Suprapubic skin (tissue), 4 donors: ENCODE results near the gene AEN. TPM values are rescaled to one million over a fixed set of nuclear protein-coding genes. Genes with fewer than 3 reads are reported as not detected.

Experiments used
- DNase-seq, 2 donors: peaks; one replicate each; pipeline ENCODE4 v3.0.0-alpha.2; 2019; ENCODE audit warnings: low spot score in 2 of 2
- H3K27ac ChIP-seq: fragments of 200-600 bp; sonication (generic); one replicate; pipeline ENCODE4 v1.5.1; 2019
- H3K27me3 ChIP-seq: fragments of 200-600 bp; sonication (generic); one replicate; pipeline ENCODE4 v1.5.1; 2019
- H3K36me3 ChIP-seq: fragments of 200-600 bp; sonication (generic); one replicate; pipeline ENCODE4 v1.5.1; 2019
- H3K4me1 ChIP-seq: fragments of 200-600 bp; sonication (generic); one replicate; pipeline ENCODE4 v1.5.1; 2019
- H3K4me3 ChIP-seq: fragments of 200-600 bp; sonication (generic); one replicate; pipeline ENCODE4 v1.5.1; 2019; ENCODE audit warnings: mild to moderate bottlenecking
- H3K9me3 ChIP-seq: fragments of 200-600 bp; sonication (generic); one replicate; pipeline ENCODE4 v1.5.1; 2019
- CTCF ChIP-seq, 2 donors: fragments of 200-600 bp in 1 of 2; fragments of 450-650 bp in 1 of 2; sonication (generic) in 1 of 2; IDR thresholded peaks; one replicate each; pipeline ENCODE4 v1.5.1; 2016 to 2019; ENCODE audit warnings: antibody characterized with exemption in 2 of 2, mild to moderate bottlenecking in 1 of 2, moderate library complexity in 1 of 2
- EP300 ChIP-seq: sonication (generic); formaldehyde crosslinking; IDR thresholded peaks from one replicate; pipeline ENCODE4 v1.6.1; 2017; ENCODE audit warnings: antibody characterized with exemption
- POLR2A ChIP-seq, 2 donors: fragments of 450-650 bp; IDR thresholded peaks; one replicate each; pipeline ENCODE4 v1.6.1; 2017; ENCODE audit warnings: antibody characterized with exemption in 2 of 2, mild to moderate bottlenecking in 2 of 2, moderate library complexity in 2 of 2
- POLR2AphosphoS5 ChIP-seq, 3 donors: sonication (generic); formaldehyde crosslinking; IDR thresholded peaks; one replicate each; pipeline ENCODE4 v1.6.1; 2017; ENCODE audit warnings: antibody characterized with exemption in 3 of 3
- WGBS: methylation state at CpG from one replicate; pipeline ENCODE4 v1.1.5; 2018; 5-methylcytosine and 5-hydroxymethylcytosine counted together
- total RNA-seq, 4 donors: library from RNA; depleted of rRNA; stranded (reverse); fragments of >200 nt; gene quantifications; one replicate each; pipeline ENCODE4 v1.1.0, GENCODE V29; 2016

AEN gene
- total RNA-seq, 4 donors from 2014 or later = 9.3 to 29.3 (median 17.3) TPM

- H3K4me3 ChIP-seq = no peak overlapping the region
- H3K36me3 ChIP-seq = no peaks in the 10 kb centered on the region
- no peak overlapping the region for H3K27ac ChIP-seq
- H3K9me3 ChIP-seq = no peaks in the 10 kb centered on the region
- whole genome bisulfite sequencing = 86% methylated on average over 2 of the region's 2 CpGs
- DNase-seq = no peak
- no peaks in the 10 kb centered on the region for H3K27me3 ChIP-seq
- no peak for TF ChIP-seq CTCF (IDR thresholded peaks at IDR 0.05)
- no peak for TF ChIP-seq POLR2A (IDR thresholded peaks at IDR 0.05)
- no peak for TF ChIP-seq EP300
- TF ChIP-seq POLR2AphosphoS5 (IDR thresholded peaks at IDR 0.05) = no peak
- H3K4me1 ChIP-seq = peaks cover 39% of the 10 kb centered on the region
These were observed 1.3 kb upstream of the AEN start for GRCh38 chr15:88619796-88620195.

- DNase-seq = no peak
- Histone ChIP-seq H3K4me1 (peaks cover 43% of the 10 kb centered on the region), H3K27me3 (no peaks in the 10 kb centered on the region), H3K27ac (peak overlapping the region; percentile 88), H3K9me3 (no peaks in the 10 kb centered on the region), H3K4me3 (peak overlapping the region; percentile 92), H3K36me3 (peaks cover 8% of the 10 kb centered on the region)
- WGBS = 15% methylated on average over 17 of the region's 17 CpGs
- no peak for TF ChIP-seq EP300
- TF ChIP-seq CTCF (IDR thresholded peaks at IDR 0.05) = no peak
- TF ChIP-seq POLR2AphosphoS5 (IDR thresholded peaks at IDR 0.05) = no peak
These were observed 857 bp downstream of the AEN start for GRCh38 chr15:88621789-88622604.

GRCh38 chr15:88622605-88622975 lies 1.4 kb downstream of the AEN start:
- Histone ChIP-seq H3K27me3 (no peaks in the 10 kb centered on the region), H3K4me1 (peaks cover 43% of the 10 kb centered on the region), H3K27ac (peak overlapping the region; percentile 88), H3K36me3 (peaks cover 10% of the 10 kb centered on the region), H3K4me3 (peak overlapping the region; percentile 92), H3K9me3 (no peaks in the 10 kb centered on the region)
- WGBS = 35% methylated on average over 5 of the region's 5 CpGs
- DNase-seq = no peak
- no peak for TF ChIP-seq CTCF (IDR thresholded peaks at IDR 0.05)
- TF ChIP-seq POLR2AphosphoS5 (IDR thresholded peaks at IDR 0.05) = no peak
- TF ChIP-seq EP300 = no peak
- TF ChIP-seq POLR2A (IDR thresholded peaks at IDR 0.05) = no peak

GRCh38 chr15:88623061-88623460 lies 1.9 kb downstream of the AEN start:
- peak overlapping the region; percentile 88 for H3K27ac ChIP-seq
- H3K4me3 ChIP-seq = no peak overlapping the region
- H3K36me3 ChIP-seq = peaks cover 11% of the 10 kb centered on the region
- no peaks in the 10 kb centered on the region for H3K9me3 ChIP-seq
- no peak for TF ChIP-seq CTCF (IDR thresholded peaks at IDR 0.05)
- no peak for TF ChIP-seq EP300
- TF ChIP-seq POLR2AphosphoS5 (IDR thresholded peaks at IDR 0.05) = no peak
- no peak for TF ChIP-seq POLR2A (IDR thresholded peaks at IDR 0.05)
- peaks cover 43% of the 10 kb centered on the region for H3K4me1 ChIP-seq
- no peaks in the 10 kb centered on the region for H3K27me3 ChIP-seq
- WGBS = 45% methylated on average over 2 of the region's 2 CpGs
- DNase-seq = peak in 1 of 2 donors; percentile 44

GRCh38 chr15:88623632-88624031 lies 2.5 kb downstream of the AEN start:
- 87% methylated on average over 3 of the region's 3 CpGs for WGBS

More at GRCh38 chr15:88623632-88624031, 2.5 kb downstream of the AEN start:
- no peak overlapping the region for H3K4me3 ChIP-seq
- H3K9me3 ChIP-seq = no peaks in the 10 kb centered on the region
- peaks cover 43% of the 10 kb centered on the region for H3K4me1 ChIP-seq
- TF ChIP-seq POLR2AphosphoS5 (IDR thresholded peaks at IDR 0.05) = no peak
- TF ChIP-seq EP300 = no peak
- no peak for TF ChIP-seq POLR2A (IDR thresholded peaks at IDR 0.05)
- TF ChIP-seq CTCF (IDR thresholded peaks at IDR 0.05) = no peak
- DNase-seq = peak in 1 of 2 donors; percentile 62
- peak overlapping the region; percentile 5 for H3K27ac ChIP-seq
- peaks cover 15% of the 10 kb centered on the region for H3K36me3 ChIP-seq
- H3K27me3 ChIP-seq = no peaks in the 10 kb centered on the region
